Omental fat pad (tissue), 4 donors: ENCODE results near the gene DCUN1D1. TPM values are rescaled to one million over a fixed set of nuclear protein-coding genes. Genes with fewer than 3 reads are reported as not detected.

Source experiments
- ATAC-seq: fragments of 150-250 bp; one replicate; pipeline ENCODE4 v1.9.1; 2016; ENCODE audit warnings: mild to moderate bottlenecking, moderate library complexity; ENCODE audit not compliant: low FRiP score
- DNase-seq: peaks from one replicate; pipeline ENCODE4 v3.0.0-alpha.2; 2019; ENCODE audit warnings: low spot score
- CTCF ChIP-seq, 3 donors: fragments of 450-650 bp; IDR thresholded peaks; one replicate each; pipeline ENCODE4 v1.5.1; 2016 to 2017; ENCODE audit warnings: antibody characterized with exemption in 3 of 3, mild to moderate bottlenecking in 3 of 3, moderate library complexity in 2 of 3
- total RNA-seq, 4 donors: library from RNA; depleted of rRNA; stranded (reverse); fragments of >200 nt; gene quantifications; one replicate each; pipeline ENCODE4 v1.1.0, GENCODE V29; 2016

The DCUN1D1 gene
- total RNA-seq, 4 donors from 2014 or later = 19.5 to 27.7 (median 22.2) TPM

GRCh38 chr3:182911782-182912111 is 68.6 kb downstream of the DCUN1D1 start:
- no peak for ATAC-seq
- DNase-seq = no peak
- no peak for TF ChIP-seq CTCF (IDR thresholded peaks at IDR 0.05)

- TF ChIP-seq CTCF (IDR thresholded peaks at IDR 0.05) = no peak
- ATAC-seq (no peak), DNase-seq (no peak)
Measured at GRCh38 chr3:182910936-182911781, 69.2 kb downstream of the DCUN1D1 start.

DNA sequence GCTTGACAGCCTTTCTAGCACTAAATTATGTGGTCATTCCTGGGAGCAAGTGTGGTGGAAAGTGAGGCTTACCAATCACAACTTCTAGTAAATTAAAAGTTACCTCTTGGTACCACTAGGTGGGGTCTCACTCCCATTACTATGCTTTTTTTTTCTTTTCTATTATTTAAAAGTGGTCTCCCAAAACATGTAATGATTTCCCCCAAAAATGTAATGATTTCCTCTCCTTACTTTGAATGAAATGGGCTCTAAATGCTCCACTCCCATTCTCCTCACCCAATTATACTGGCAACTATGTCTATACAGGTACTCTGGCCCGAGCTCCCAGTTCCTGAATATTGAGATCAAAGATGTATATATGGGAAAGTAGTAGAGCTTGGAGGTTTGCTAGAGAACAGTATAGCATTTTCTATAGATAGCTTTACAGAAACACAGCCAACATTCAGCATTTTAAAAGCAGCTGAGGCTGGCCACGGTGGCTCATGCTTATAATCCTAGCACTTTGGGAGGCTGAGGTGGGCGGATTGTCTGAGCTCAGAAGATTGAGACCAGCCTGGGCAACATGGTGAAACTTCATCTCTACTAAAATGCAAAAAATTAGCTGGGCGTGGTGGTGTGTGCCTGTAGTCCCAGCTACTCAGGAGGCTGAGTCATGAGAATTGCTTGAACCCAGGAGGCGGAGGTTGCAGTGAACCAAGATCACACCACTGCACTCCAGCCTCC is 70.9 kb downstream of the DCUN1D1 start:
- TF ChIP-seq CTCF (IDR thresholded peaks at IDR 0.05) = no peak
- no peak for ATAC-seq
- no peak for DNase-seq

GRCh38 chr3:182908471-182908870 is 71.9 kb downstream of the DCUN1D1 start:
- no peak for TF ChIP-seq CTCF (IDR thresholded peaks at IDR 0.05)
- ATAC-seq = no peak
- no peak for DNase-seq

DNA sequence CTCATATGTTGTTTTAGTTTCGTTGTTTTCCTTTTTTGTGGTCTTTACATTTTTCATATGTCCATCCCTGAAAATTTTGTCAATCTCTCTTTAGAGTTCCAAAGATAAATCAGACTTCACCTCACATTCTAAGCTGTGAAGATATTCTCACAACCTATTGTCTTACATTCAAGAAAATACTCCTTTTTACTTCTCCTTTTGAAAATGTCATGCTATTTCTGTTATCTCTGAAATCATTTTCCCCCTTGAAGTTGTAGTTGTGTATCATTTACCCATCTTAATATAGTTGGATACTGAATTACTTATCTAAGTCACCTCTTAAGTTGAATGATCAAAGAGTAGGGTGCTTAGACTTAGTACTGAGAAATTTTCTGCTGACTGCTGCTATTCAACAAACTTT is 74.3 kb downstream of the DCUN1D1 start:
- no peak for ATAC-seq
- no peak for DNase-seq
- no peak for TF ChIP-seq CTCF (IDR thresholded peaks at IDR 0.05)

GRCh38 chr3:182905623-182906022 is 74.7 kb downstream of the DCUN1D1 start:
- DNase-seq = no peak
- TF ChIP-seq CTCF (IDR thresholded peaks at IDR 0.05) = no peak
- no peak for ATAC-seq

DNA sequence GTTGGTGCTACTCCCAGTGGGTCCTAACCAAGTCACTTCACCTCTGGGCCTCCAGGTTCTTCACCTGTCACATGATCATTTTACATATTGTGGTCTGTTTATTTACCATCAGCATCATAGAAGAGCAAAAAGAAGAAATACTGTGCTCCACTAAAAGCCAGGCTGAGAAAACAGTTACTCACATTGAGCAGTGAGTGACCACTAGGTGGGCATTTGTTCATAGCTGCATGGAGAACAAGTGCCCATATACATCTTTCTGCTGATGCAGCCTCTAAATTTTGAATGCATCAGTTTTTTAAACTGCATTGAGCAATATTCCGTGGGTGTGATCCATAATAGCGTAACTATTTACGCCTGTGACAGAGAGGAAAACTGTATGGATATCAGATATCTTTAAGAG is 76.2 kb downstream of the DCUN1D1 start:
- ATAC-seq = no peak
- DNase-seq = no peak
- TF ChIP-seq CTCF (IDR thresholded peaks at IDR 0.05) = no peak
